GM19023 (cell line): ENCODE results near the gene ZAP70.

ENCODE experiments used
- ATAC-seq: cut with Tn5 transposase; IDR thresholded peaks from one replicate; pipeline ENCODE4 v1.9.1; 2021; ENCODE audit warnings: mild to moderate bottlenecking, moderate library complexity; ENCODE audit not compliant: unreplicated experiment

Gene ZAP70

GRCh38 chr2:97775074-97775473 is 61.7 kb downstream of the ZAP70 start:
- ATAC-seq, result no peak

DNA sequence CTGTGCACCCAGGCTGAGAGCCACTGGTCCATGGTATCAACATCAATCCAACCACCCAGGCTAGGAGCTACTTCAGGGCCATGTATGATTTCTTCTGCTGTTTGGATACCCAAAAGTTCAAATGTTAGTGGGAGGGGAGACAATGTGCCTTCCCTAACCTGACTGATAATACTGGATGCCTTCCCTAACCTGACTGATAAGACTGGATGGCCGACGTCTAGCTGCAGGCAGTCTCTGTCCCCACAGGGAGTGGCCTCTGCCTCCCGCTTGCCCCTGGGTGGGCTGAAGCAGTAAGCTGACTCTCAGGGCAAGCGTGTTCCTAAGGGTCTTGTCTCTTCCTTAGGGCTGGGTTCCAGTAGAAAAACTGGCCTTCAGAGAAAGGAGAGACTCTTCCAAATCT is 65.8 kb downstream of the ZAP70 start:
- no peak for ATAC-seq

- no peak for ATAC-seq
Observed at GRCh38 chr2:97781981-97782380, 68.6 kb downstream of the ZAP70 start.

GRCh38 chr2:97784953-97785352 is 71.6 kb downstream of the ZAP70 start:
- no peak for ATAC-seq

- no peak for ATAC-seq
Observed at GRCh38 chr2:97785818-97786217, 72.4 kb downstream of the ZAP70 start.

DNA sequence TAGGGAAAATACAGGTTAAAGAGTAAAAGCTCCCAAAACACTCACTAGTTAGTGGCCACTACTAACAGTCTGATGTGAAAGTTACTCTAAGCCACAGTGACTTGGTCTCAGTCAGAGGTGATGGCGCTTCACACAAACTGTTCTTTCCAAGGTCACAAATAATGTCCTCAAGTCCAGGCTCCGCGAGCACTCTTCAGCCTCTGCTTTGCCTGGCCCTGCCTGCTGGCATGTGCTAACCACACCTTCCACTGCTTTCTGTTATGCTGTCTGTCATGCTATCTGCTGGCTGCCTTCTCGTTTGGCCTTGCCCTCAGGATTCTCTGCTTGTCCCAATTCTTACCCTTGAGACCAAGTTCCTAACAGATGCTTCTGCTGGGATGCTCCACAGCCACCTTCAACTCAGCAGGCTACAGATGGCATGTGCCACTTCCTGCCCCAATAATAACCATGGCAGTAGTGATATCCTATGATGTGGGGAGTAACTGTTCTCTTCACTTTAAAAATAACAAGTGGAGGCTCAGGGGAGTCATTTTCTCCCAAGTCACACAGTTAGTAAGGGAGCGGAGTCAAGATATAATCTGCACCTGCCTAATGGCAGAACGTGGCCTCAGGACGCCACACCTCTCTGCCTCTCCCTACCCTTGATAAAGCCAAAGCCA is 75.7 kb downstream of the ZAP70 start:
- ATAC-seq, result no peak
